ENCODE data around the gene ARMC3.

The ARMC3 gene

GRCh38 chr10:22959292-22959691 is 31.4 kb downstream of the ARMC3 start:
- no peak overlapping the region for H3K27ac ChIP-seq
- no peak for TF ChIP-seq ZFX (IDR thresholded peaks at IDR 0.05; ENCODE audit: borderline replicate concordance)
- no peak for TF ChIP-seq CTCF (IDR thresholded peaks at IDR 0.05)

GRCh38 chr10:22959950-22960349 is 32.1 kb downstream of the ARMC3 start:
- no peak for TF ChIP-seq ZFX (IDR thresholded peaks at IDR 0.05; ENCODE audit: borderline replicate concordance)
- no peak for TF ChIP-seq CTCF (IDR thresholded peaks at IDR 0.05)
- H3K27ac ChIP-seq: no peak overlapping the region

- TF ChIP-seq ZFX (IDR thresholded peaks at IDR 0.05; ENCODE audit: borderline replicate concordance): no peak
- TF ChIP-seq CTCF (IDR thresholded peaks at IDR 0.05): no peak
Measured at GRCh38 chr10:22962817-22963216, 35.0 kb downstream of the ARMC3 start.

GRCh38 chr10:22969704-22970103 is 41.9 kb downstream of the ARMC3 start:
- no peak overlapping the region for H3K27ac ChIP-seq
- TF ChIP-seq CTCF (IDR thresholded peaks at IDR 0.05): no peak
- TF ChIP-seq ZFX (IDR thresholded peaks at IDR 0.05; ENCODE audit: borderline replicate concordance): no peak

More at GRCh38 chr10:22962817-22963216, 35.0 kb downstream of the ARMC3 start:
- no peak overlapping the region for H3K27ac ChIP-seq

GRCh38 chr10:22976534-22976933 is 48.7 kb downstream of the ARMC3 start:
- TF ChIP-seq ZFX (IDR thresholded peaks at IDR 0.05; ENCODE audit: borderline replicate concordance): no peak
- TF ChIP-seq CTCF (IDR thresholded peaks at IDR 0.05): no peak
- no peak overlapping the region for H3K27ac ChIP-seq

- H3K27ac ChIP-seq: no peak overlapping the region
- TF ChIP-seq ZFX (IDR thresholded peaks at IDR 0.05; ENCODE audit: borderline replicate concordance) (no peak), CTCF (IDR thresholded peaks at IDR 0.05) (no peak)
Measured at GRCh38 chr10:22977751-22978150, 49.9 kb downstream of the ARMC3 start.

- no peak overlapping the region for H3K27ac ChIP-seq
- TF ChIP-seq ZFX (IDR thresholded peaks at IDR 0.05; ENCODE audit: borderline replicate concordance) (no peak), CTCF (IDR thresholded peaks at IDR 0.05) (no peak)
Measured at GRCh38 chr10:22978287-22978686, 50.4 kb downstream of the ARMC3 start.

Measured in 22Rv1 (cell line).